Sigmoid colon (tissue), 7 donors: ENCODE measurements around the gene TMEM107. TPM values are rescaled to one million over a fixed set of nuclear protein-coding genes. Genes with fewer than 3 reads are reported as not detected.

Experiments used
- DNase-seq: peaks from one replicate; pipeline ENCODE4 v3.0.0-alpha.2; 2019
- H3K27ac ChIP-seq, 4 donors: fragments of 200-600 bp; sonication (generic); one replicate each; pipeline ENCODE4 v1.5.1; 2016 to 2019; ENCODE audit warnings: mild to moderate bottlenecking in 1 of 4
- H3K27me3 ChIP-seq, 3 donors: fragments of 200-600 bp; sonication (generic); one replicate each; pipeline ENCODE4 v1.5.1; 2019; ENCODE audit warnings: mild to moderate bottlenecking in 1 of 3
- H3K36me3 ChIP-seq, 4 donors: fragments of 200-600 bp; sonication (generic); one replicate each; pipeline ENCODE4 v1.5.1; 2016 to 2019
- H3K4me1 ChIP-seq, 4 donors: fragments of 200-600 bp; sonication (generic); one replicate each; pipeline ENCODE4 v1.5.1; 2017 to 2019
- H3K4me3 ChIP-seq, 4 donors: fragments of 200-600 bp; sonication (generic); one replicate each; pipeline ENCODE4 v1.5.1; 2017 to 2019; ENCODE audit warnings: mild to moderate bottlenecking in 2 of 4, moderate library complexity in 1 of 4
- H3K9me3 ChIP-seq, 4 donors: fragments of 200-600 bp in 3 of 4; sonication (generic) in 3 of 4; one replicate each; pipeline versions ENCODE4 v1.5.1 to v1.6.1; 2013 to 2019
- EP300 ChIP-seq, 4 donors: sonication (generic); formaldehyde crosslinking; IDR thresholded peaks; one replicate each; pipeline ENCODE4 v1.6.1; 2017; ENCODE audit warnings: antibody characterized with exemption in 4 of 4
- POLR2A ChIP-seq, 2 donors: fragments of 450-650 bp; IDR thresholded peaks; one replicate each; pipeline ENCODE4 v1.6.1; 2016; ENCODE audit warnings: antibody characterized with exemption in 2 of 2, mild to moderate bottlenecking in 2 of 2, moderate library complexity in 2 of 2
- POLR2AphosphoS5 ChIP-seq, 4 donors: sonication (generic); formaldehyde crosslinking; IDR thresholded peaks; one replicate each; pipeline ENCODE4 v1.6.1; 2017; ENCODE audit warnings: antibody characterized with exemption in 4 of 4
- WGBS, 2 donors: extraction: QIAGEN DNeasy Blood & Tissue Kit; methylation state at CpG; one replicate each; pipeline ENCODE4 v1.1.7; 2013; 5-methylcytosine and 5-hydroxymethylcytosine counted together
- intact Hi-C: fragments of 100-400 bp; cut with DNase I; formaldehyde crosslinking; loops from one replicate; pipeline ENCODE4 v1.15.1; 2023
- polyA plus RNA-seq, 3 donors: library from polyadenylated mRNA; stranded (reverse); fragments of 200-250 nt; gene quantifications; one replicate each; pipeline ENCODE4 v1.2.3, GENCODE V29; 2013
- total RNA-seq, 4 donors: library from RNA; depleted of rRNA; stranded (reverse); fragments of >200 nt; gene quantifications; one replicate each; pipeline ENCODE4 v1.1.0, GENCODE V29; 2016
- TF ChIP-seq, protein P1 (sequence below), 4 experiments: fragments of 450-650 bp in 3 of 4; fragments of 200-600 bp in 1 of 4; IDR thresholded peaks; one replicate each; pipeline ENCODE4 v1.5.1; 2016 to 2019; ENCODE audit warnings: antibody characterized with exemption in 4 of 4, mild to moderate bottlenecking in 3 of 4, moderate library complexity in 2 of 4
- donor health status: healthy with polysubstance abuse.
- donor health status: Bipolar disorder and iron deficiency.
- donor health status: healthy.

Gene TMEM107
- total and polyA plus RNA-seq, 7 donors: 4.6 to 61.7 (median 14.4) TPM

DNA sequence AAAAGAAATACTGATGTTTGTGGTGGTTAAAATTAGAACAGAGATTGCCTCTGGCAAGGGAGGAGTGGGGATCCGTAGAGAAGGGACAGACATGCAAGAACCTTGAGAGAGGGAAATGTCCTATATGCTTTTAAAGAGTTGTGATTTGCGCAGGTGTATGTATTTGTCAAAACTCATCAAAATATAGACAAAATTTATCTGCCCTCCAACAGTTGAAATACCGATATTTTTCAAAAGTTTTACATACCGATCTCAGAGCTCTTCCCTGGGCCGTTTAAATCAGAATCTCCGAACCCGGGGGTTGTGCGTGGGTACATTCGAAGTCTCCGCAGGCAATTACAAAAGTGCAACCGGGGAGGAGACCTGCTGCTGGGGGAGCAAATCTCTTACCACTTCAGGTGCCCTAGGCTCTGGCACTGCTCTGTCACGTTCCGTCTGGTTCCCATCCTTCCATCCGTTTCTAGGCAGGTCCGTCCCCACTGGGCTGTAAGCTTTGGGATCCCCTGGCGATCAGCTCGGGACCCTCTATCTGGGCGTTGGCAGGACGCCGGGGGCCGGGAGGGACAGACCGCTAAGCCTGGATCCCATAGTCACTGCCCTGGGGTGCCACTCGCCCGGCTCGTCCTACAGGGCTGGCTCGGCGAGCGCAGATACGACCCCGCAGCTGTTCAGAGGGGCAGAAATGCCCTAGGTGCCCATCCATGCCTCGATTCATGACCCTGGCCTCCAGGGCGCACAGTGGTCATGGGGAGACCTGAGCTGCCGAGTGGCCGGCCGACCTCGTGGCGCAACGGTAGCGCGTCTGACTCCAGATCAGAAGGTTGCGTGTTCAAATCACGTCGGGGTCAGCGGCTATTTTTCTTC is 9.6 kb upstream of the TMEM107 start:
- H3K4me3 ChIP-seq: peak overlapping the region; percentile 56 to 76 (median 68)
- WGBS, 2 donors: 0% methylated on average over 44 of the region's 44 CpGs
- no peaks in the 10 kb centered on the region for H3K27me3 ChIP-seq
- intact Hi-C loops: loop anchor here (1.0 kb wide), 2 partner anchors 35 to 48 kb away; no protein-coding TSS in a partner anchor
- peaks cover 0 to 35% (median 28%) of the 10 kb centered on the region in 4 donors for H3K4me1 ChIP-seq
- peak; percentile 95 for DNase-seq
- no peaks in the 10 kb centered on the region for H3K9me3 ChIP-seq
- TF ChIP-seq POLR2AphosphoS5 (IDR thresholded peaks at IDR 0.05) (peak; percentile 56 to 80 (median 74)), POLR2A (IDR thresholded peaks at IDR 0.05) (peak; percentile 11 to 57)
- TF ChIP-seq, protein P1, sequence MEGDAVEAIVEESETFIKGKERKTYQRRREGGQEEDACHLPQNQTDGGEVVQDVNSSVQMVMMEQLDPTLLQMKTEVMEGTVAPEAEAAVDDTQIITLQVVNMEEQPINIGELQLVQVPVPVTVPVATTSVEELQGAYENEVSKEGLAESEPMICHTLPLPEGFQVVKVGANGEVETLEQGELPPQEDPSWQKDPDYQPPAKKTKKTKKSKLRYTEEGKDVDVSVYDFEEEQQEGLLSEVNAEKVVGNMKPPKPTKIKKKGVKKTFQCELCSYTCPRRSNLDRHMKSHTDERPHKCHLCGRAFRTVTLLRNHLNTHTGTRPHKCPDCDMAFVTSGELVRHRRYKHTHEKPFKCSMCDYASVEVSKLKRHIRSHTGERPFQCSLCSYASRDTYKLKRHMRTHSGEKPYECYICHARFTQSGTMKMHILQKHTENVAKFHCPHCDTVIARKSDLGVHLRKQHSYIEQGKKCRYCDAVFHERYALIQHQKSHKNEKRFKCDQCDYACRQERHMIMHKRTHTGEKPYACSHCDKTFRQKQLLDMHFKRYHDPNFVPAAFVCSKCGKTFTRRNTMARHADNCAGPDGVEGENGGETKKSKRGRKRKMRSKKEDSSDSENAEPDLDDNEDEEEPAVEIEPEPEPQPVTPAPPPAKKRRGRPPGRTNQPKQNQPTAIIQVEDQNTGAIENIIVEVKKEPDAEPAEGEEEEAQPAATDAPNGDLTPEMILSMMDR (IDR thresholded peaks at IDR 0.05): no peak
- H3K36me3 ChIP-seq: no peaks in the 10 kb centered on the region
- H3K27ac ChIP-seq: peak overlapping the region; percentile 81 to 99 (median 96)

DNA sequence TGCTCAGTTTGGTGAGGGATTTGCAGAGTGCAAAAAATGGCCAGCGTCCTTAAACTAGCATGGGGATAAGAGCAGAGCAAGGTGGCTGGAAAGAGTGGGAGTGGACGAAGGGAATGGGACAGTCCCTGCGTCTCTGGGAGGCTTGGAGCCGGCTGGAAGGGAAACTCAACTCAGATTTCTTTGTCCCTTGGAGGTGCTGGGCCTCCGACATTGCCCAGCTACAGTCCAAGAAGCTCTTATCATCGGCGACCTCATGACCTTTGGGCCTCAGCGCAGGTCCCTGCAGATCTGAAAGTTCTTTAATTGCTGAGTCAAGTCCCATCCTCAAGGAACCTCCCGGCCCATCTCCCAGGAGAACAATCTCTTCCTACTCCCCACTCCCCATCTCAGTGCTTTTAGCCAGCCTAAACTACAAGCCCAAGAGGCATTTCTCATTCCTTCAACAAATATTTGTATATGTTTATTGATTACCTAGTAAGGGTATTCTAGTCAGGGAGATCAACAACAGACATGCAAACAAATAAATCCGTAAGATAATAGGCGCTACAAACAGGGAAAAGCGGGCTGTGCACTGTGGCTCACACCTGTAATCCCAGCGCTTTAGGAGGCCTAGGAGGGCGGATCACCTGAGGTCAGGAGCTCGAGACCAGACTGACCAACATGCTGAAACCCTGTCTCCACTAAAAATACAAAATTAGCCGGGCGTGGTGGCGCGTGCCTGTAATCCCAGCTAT is 985 bp upstream of the TMEM107 start:
- H3K27ac ChIP-seq: peak overlapping the region; percentile 78 to 85 (median 84)
- H3K9me3 ChIP-seq: no peaks in the 10 kb centered on the region
- no peaks in the 10 kb centered on the region for H3K36me3 ChIP-seq
- peaks cover 0 to 37% (median 26%) of the 10 kb centered on the region in 4 donors for H3K4me1 ChIP-seq
- H3K27me3 ChIP-seq: no peaks in the 10 kb centered on the region
- intact Hi-C loops: loop anchor here (5.0 kb wide), 1 partner anchor 55 kb away; the partner anchor contains the start of gene HES7
- no peak for DNase-seq
- TF ChIP-seq POLR2AphosphoS5 (IDR thresholded peaks at IDR 0.05) (no peak), POLR2A (IDR thresholded peaks at IDR 0.05) (no peak), EP300 (IDR thresholded peaks at IDR 0.05) (no peak)
- TF ChIP-seq, protein P1 (IDR thresholded peaks at IDR 0.05): no peak
- H3K4me3 ChIP-seq: peak overlapping the region in 3 of 4 donors; percentile 51 to 63 (median 60)
- WGBS, 2 donors: 74 to 84% methylated on average over 19 of the region's 19 CpGs

DNA sequence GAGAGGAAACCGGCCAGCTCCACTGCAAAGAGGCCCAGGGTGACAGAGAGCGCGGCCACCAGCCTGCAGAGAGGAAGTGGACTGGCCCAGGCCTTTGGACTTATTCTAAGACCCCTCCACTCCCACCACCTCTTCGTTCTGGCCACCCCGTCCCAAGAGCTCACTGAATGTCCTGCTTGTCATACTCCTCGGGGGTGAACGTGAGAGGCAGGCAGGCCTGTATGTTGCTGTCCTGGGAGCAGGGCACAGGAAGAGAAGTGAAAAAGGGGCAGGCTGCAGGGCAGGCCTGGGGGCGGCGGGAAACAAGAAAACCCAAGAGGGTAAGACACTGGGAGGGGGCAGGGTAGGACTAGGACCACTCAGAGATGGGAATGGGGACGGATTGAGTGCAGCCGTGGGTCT is 384 bp downstream of the TMEM107 start:
- WGBS, 2 donors: 12 to 18% methylated on average over 11 of the region's 11 CpGs
- Histone ChIP-seq H3K27me3 (no peaks in the 10 kb centered on the region), H3K36me3 (no peaks in the 10 kb centered on the region), H3K4me3 (peak overlapping the region; percentile 40 to 63 (median 56)), H3K9me3 (no peaks in the 10 kb centered on the region), H3K27ac (peak overlapping the region; percentile 78 to 85 (median 84)), H3K4me1 (peaks cover 0 to 37% (median 26%) of the 10 kb centered on the region in 4 donors)
- no peak for DNase-seq
- TF ChIP-seq EP300 (IDR thresholded peaks at IDR 0.05) (no peak), POLR2AphosphoS5 (IDR thresholded peaks at IDR 0.05) (no peak), POLR2A (IDR thresholded peaks at IDR 0.05) (no peak)
- TF ChIP-seq, protein P1 (IDR thresholded peaks at IDR 0.05): no peak
- intact Hi-C loops: loop anchor here (5.0 kb wide), 1 partner anchor 53 kb away; the partner anchor contains the start of gene HES7

DNA sequence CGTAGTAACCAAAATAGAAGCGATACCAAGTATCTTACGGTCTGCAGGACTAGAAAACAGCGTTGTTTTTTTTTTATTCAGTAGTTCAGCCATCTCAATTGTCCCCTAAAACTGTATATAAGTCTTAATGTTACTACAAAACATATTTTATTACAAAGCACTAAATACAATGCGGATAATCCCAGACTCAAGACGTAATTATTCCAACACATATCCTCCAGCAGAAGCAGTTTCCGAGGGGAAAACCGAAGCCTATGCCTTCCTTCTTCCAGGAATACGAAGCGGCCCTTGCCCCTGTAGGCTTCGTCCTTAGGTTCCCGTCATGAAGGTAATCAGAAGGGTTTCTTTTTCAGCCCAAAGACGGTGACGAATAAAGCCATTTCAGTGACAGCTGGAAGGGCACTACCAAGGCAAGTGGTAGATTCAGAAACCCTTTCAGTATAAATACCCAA is 2.3 kb downstream of the TMEM107 start:
- TF ChIP-seq EP300 (IDR thresholded peaks at IDR 0.05) (no peak), POLR2AphosphoS5 (IDR thresholded peaks at IDR 0.05) (no peak), POLR2A (IDR thresholded peaks at IDR 0.05) (no peak)
- TF ChIP-seq, protein P1 (IDR thresholded peaks at IDR 0.05): no peak
- H3K27ac ChIP-seq: peak overlapping the region; percentile 81 to 89 (median 86)
- WGBS, 2 donors: 2 to 11% methylated on average over 14 of the region's 14 CpGs
- H3K4me1 ChIP-seq: peaks cover 0 to 37% (median 26%) of the 10 kb centered on the region in 4 donors
- intact Hi-C loops: no loop called here
- H3K9me3 ChIP-seq: no peaks in the 10 kb centered on the region
- peak overlapping the region; percentile 9 to 54 (median 43) for H3K4me3 ChIP-seq
- H3K36me3 ChIP-seq: no peaks in the 10 kb centered on the region
- H3K27me3 ChIP-seq: no peaks in the 10 kb centered on the region
- DNase-seq: no peak
